ENCODE results near the gene HORMAD2.

The HORMAD2 gene

GRCh38 chr22:30196880-30197336 is 116.6 kb downstream of the HORMAD2 start:
- DNase-seq (no peak), ATAC-seq (ENCODE audit: insufficient read depth, low read depth) (no peak)
- no peak overlapping the region for H3K4me2 ChIP-seq (ENCODE audit: insufficient read depth, low read length)
- H3K4me1 ChIP-seq (ENCODE audit: insufficient read depth, low read length) = peaks cover 28% of the 10 kb centered on the region
- H3K27ac ChIP-seq (ENCODE audit: low read length) = peak overlapping the region; percentile 58
- no peak overlapping the region for H3K4me3 ChIP-seq (ENCODE audit: low read depth in 1 of 2, low read length in 2 of 2)
- no peaks in the 10 kb centered on the region for H3K36me3 ChIP-seq (ENCODE audit: insufficient read depth, low read length)
- peak overlapping the region; percentile 22 for H3K9ac ChIP-seq (ENCODE audit: low read depth, low read length)
- no peaks in the 10 kb centered on the region for H3K79me2 ChIP-seq (ENCODE audit: insufficient read depth, low read length)
- peak overlapping the region; percentile 31 for H2AFZ ChIP-seq (ENCODE audit: low read depth, low read length)
- no peaks in the 10 kb centered on the region for H4K20me1 ChIP-seq (ENCODE audit: insufficient read depth, low read length)
- H3K9me3 ChIP-seq (ENCODE audit: insufficient read depth, low read length, severe bottlenecking) = no peaks in the 10 kb centered on the region
- H3K27me3 ChIP-seq (ENCODE audit: insufficient read depth, low read length, poor library complexity) = no peaks in the 10 kb centered on the region
- TF ChIP-seq EZH2 (IDR thresholded peaks at IDR 0.05; ENCODE audit: borderline replicate concordance, low read depth, low read length, severe bottlenecking) (no peak), CTCF (IDR thresholded peaks at IDR 0.05; ENCODE audit: borderline replicate concordance, extremely low read depth, low read length, poor library complexity, severe bottlenecking) (no peak)

- Histone ChIP-seq H2AFZ (ENCODE audit: low read depth, low read length) (no peak overlapping the region), H3K27me3 (ENCODE audit: insufficient read depth, low read length, poor library complexity) (no peaks in the 10 kb centered on the region), H4K20me1 (ENCODE audit: insufficient read depth, low read length) (no peaks in the 10 kb centered on the region), H3K27ac (ENCODE audit: low read length) (peak overlapping the region; percentile 58), H3K9me3 (ENCODE audit: insufficient read depth, low read length, severe bottlenecking) (no peaks in the 10 kb centered on the region), H3K36me3 (ENCODE audit: insufficient read depth, low read length) (no peaks in the 10 kb centered on the region), H3K4me1 (ENCODE audit: insufficient read depth, low read length) (peaks cover 25% of the 10 kb centered on the region), H3K9ac (ENCODE audit: low read depth, low read length) (peak overlapping the region; percentile 22; the same call in 1 of the 2 replicates), H3K4me2 (ENCODE audit: insufficient read depth, low read length) (no peak overlapping the region), H3K4me3 (ENCODE audit: low read depth in 1 of 2, low read length in 2 of 2) (no peak overlapping the region), H3K79me2 (ENCODE audit: insufficient read depth, low read length) (no peaks in the 10 kb centered on the region)
- no peak for TF ChIP-seq EZH2 (IDR thresholded peaks at IDR 0.05; ENCODE audit: borderline replicate concordance, low read depth, low read length, severe bottlenecking)
- no peak for TF ChIP-seq CTCF (IDR thresholded peaks at IDR 0.05; ENCODE audit: borderline replicate concordance, extremely low read depth, low read length, poor library complexity, severe bottlenecking)
- no peak for ATAC-seq (ENCODE audit: insufficient read depth, low read depth)
- DNase-seq = no peak
Observed at GRCh38 chr22:30197389-30197788, 117.1 kb downstream of the HORMAD2 start.

- DNase-seq = peak; percentile 0
- Histone ChIP-seq H3K27me3 (ENCODE audit: insufficient read depth, low read length, poor library complexity) (no peaks in the 10 kb centered on the region), H3K36me3 (ENCODE audit: insufficient read depth, low read length) (no peaks in the 10 kb centered on the region), H3K4me3 (ENCODE audit: low read depth in 1 of 2, low read length in 2 of 2) (no peak overlapping the region), H2AFZ (ENCODE audit: low read depth, low read length) (no peak overlapping the region), H4K20me1 (ENCODE audit: insufficient read depth, low read length) (no peaks in the 10 kb centered on the region), H3K9ac (ENCODE audit: low read depth, low read length) (no peak overlapping the region), H3K79me2 (ENCODE audit: insufficient read depth, low read length) (no peaks in the 10 kb centered on the region), H3K4me2 (ENCODE audit: insufficient read depth, low read length) (no peak overlapping the region), H3K9me3 (ENCODE audit: insufficient read depth, low read length, severe bottlenecking) (no peaks in the 10 kb centered on the region), H3K27ac (ENCODE audit: low read length) (no peak overlapping the region), H3K4me1 (ENCODE audit: insufficient read depth, low read length) (peaks cover 22% of the 10 kb centered on the region)
- ATAC-seq (ENCODE audit: insufficient read depth, low read depth) = no peak
- TF ChIP-seq CTCF (IDR thresholded peaks at IDR 0.05; ENCODE audit: borderline replicate concordance, extremely low read depth, low read length, poor library complexity, severe bottlenecking) = no peak
- TF ChIP-seq EZH2 (IDR thresholded peaks at IDR 0.05; ENCODE audit: borderline replicate concordance, low read depth, low read length, severe bottlenecking) = no peak
Observed at GRCh38 chr22:30198152-30198825, 118.0 kb downstream of the HORMAD2 start.

Measured in DND-41 (cell line).